Effector memory CD8-positive, alpha-beta T cell (primary cell): ENCODE measurements around the gene KNG1.
"Not testable (repeated sequence)": the region's sequence is repeated elsewhere in the genome, so short reads cannot be mapped to it uniquely, and the experiment has no call there.

ENCODE experiments used
- ATAC-seq: fragments of 150-1000 bp; cut with Tn5 transposase; replicated peaks from 2 replicates; pipeline ENCODE4 v1.10.0; 2021; ENCODE audit warnings: mild to moderate bottlenecking, moderate library complexity
- DNase-seq, 3 experiments: peaks; one replicate each; pipeline ENCODE4 v3.0.0; 2021
- H3K27ac Mint-ChIP-seq, 2 donors: one replicate each; pipeline ENCODE4 v1.8.0; 2022; ENCODE audit warnings: mild to moderate bottlenecking in 2 of 2, mixed read lengths in 2 of 2, moderate library complexity in 2 of 2
- H3K27me3 Mint-ChIP-seq, 2 donors: one replicate each; pipeline ENCODE4 v1.8.0; 2022; ENCODE audit warnings: mixed read lengths in 2 of 2
- H3K36me3 Mint-ChIP-seq: one replicate; pipeline ENCODE4 v1.8.0; 2022; ENCODE audit warnings: mild to moderate bottlenecking, moderate library complexity, mixed read lengths; ENCODE audit not compliant: insufficient read depth
- H3K4me1 Mint-ChIP-seq, 2 donors: one replicate each; pipeline ENCODE4 v1.8.0; 2022; ENCODE audit warnings: low read depth in 2 of 2, mixed read lengths in 2 of 2
- H3K4me3 Mint-ChIP-seq, 2 donors: one replicate each; pipeline ENCODE4 v1.8.0; 2022; ENCODE audit warnings: mild to moderate bottlenecking in 2 of 2, mixed read lengths in 2 of 2, moderate library complexity in 2 of 2
- H3K9me3 Mint-ChIP-seq, 2 donors: one replicate each; pipeline ENCODE4 v1.8.0; 2022; ENCODE audit warnings: mixed read lengths in 2 of 2

KNG1 gene

DNA sequence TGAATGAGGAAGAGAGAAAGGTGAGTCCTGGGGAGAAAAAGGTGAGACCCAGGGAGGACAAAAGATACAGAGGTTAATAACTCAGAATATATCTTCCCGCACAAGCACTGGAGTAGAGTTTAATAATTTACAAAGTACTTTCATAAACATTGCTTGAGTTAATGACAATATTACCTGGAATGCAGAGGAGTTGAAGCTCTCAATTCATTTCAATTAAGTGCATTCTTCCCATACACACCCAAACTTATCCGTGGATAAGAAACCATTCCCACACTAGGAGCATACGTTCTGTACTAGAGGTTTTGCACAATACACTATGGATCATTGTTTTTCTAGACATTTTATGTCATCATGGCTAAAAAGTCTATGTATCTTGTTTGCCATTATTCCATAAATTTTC lies 23.3 kb upstream of the KNG1 start:
- H3K9me3 Mint-ChIP-seq, result no peaks in the 10 kb centered on the region
- ATAC-seq, result no peak

DNA sequence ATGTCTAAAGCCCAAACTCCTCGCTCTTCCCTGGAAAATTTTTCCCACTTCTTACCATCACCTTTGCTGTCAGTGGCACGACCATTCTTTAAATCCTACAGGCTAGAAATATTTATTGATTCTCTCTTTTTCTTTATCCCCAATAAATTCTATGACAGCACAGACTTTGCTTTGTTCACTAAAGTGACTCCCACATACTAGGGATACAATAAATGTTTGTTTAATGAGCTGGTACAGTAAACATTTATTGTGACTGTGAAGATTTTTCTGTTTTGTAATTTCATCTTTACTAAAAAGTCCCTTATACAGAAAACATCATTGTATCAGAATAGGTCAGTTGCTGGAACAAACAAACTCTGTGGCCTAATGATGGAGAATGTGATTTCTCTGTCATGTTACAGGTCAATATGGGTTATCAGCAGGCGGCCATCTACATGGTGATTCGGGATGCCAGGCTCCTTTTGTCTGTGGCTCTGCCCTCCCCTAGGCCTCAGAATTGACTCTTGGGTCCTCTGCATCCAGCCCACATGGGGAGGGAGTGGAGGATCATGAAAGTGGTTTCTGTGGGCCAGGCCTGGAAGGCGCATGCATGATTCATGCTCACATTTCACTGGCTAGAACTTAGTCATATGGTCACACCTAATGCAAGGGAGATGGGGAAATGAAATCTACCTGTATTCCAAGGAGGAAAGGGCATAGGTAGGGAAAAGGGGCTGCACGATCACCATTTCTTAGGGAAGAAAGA lies 22.7 kb upstream of the KNG1 start:
- no peak overlapping the region for H3K4me3 Mint-ChIP-seq
- H3K27me3 Mint-ChIP-seq, result peaks cover 6 to 9% of the 10 kb centered on the region in 2 donors
- no peaks in the 10 kb centered on the region for H3K9me3 Mint-ChIP-seq
- H3K36me3 Mint-ChIP-seq, result no peaks in the 10 kb centered on the region
- H3K27ac Mint-ChIP-seq, result no peak overlapping the region
- ATAC-seq (no peak), DNase-seq (no peak)
- peaks cover 12 to 18% of the 10 kb centered on the region in 2 donors for H3K4me1 Mint-ChIP-seq

More for the DNA sequence above, 23.3 kb upstream of the KNG1 start:
- Mint-ChIP-seq H3K27me3 (peaks cover 6 to 9% of the 10 kb centered on the region in 2 donors), H3K36me3 (no peaks in the 10 kb centered on the region), H3K4me3 (no peak overlapping the region), H3K4me1 (peaks cover 12 to 18% of the 10 kb centered on the region in 2 donors), H3K27ac (no peak overlapping the region)
- DNase-seq, result no peak

DNA sequence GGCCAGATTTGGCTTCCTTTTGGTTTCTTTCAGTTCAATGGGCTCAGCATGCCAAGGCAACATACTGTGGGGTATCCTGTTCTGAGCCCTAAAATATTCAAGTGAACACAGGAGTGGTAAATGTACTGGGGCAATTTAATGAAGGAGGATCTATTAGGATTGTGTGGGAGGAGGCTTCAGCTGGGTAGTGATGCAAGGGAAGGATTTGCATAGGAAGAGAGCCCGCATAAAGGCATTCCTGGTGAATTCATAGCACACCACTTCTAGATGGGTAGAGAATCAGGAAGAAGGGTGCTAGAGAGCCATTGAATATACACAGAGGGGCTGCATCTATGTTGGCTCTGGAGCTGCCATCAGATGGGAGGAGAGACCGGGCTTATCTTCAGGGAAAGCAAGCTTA lies 20.6 kb upstream of the KNG1 start:
- peaks cover 7 to 9% of the 10 kb centered on the region in 2 donors for H3K4me1 Mint-ChIP-seq
- no peaks in the 10 kb centered on the region for H3K36me3 Mint-ChIP-seq
- no peaks in the 10 kb centered on the region for H3K9me3 Mint-ChIP-seq
- peaks cover 0 to 6% of the 10 kb centered on the region in 2 donors for H3K27me3 Mint-ChIP-seq
- H3K27ac Mint-ChIP-seq, result no peak overlapping the region
- no peak overlapping the region for H3K4me3 Mint-ChIP-seq
- DNase-seq, result no peak
- ATAC-seq, result no peak

DNA sequence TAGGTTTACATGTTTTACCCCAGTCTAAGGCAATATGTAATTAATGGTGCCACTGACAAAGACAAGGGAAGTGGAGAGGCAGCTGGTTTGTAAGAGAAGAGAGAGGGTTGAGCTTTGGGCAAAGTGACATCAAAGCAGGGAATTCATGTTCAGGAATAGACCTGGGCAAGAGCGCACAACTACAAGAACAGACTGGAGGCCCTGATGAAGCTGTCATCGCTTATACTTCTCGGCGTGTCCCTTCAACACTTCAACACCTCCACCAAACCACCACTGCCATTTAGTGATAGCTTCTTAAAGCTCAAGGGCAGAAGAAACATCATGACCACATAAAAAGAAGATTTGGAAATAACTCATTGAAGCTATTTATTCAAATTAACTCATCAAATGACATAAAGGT lies 19.6 kb upstream of the KNG1 start:
- H3K4me1 Mint-ChIP-seq, result peaks cover 0 to 4% of the 10 kb centered on the region in 2 donors
- ATAC-seq, result no peak
- H3K4me3 Mint-ChIP-seq, result no peak overlapping the region
- no peaks in the 10 kb centered on the region for H3K9me3 Mint-ChIP-seq
- DNase-seq, result no peak
- no peaks in the 10 kb centered on the region for H3K36me3 Mint-ChIP-seq
- no peak overlapping the region for H3K27ac Mint-ChIP-seq
- peaks cover 0 to 7% of the 10 kb centered on the region in 2 donors for H3K27me3 Mint-ChIP-seq

DNA sequence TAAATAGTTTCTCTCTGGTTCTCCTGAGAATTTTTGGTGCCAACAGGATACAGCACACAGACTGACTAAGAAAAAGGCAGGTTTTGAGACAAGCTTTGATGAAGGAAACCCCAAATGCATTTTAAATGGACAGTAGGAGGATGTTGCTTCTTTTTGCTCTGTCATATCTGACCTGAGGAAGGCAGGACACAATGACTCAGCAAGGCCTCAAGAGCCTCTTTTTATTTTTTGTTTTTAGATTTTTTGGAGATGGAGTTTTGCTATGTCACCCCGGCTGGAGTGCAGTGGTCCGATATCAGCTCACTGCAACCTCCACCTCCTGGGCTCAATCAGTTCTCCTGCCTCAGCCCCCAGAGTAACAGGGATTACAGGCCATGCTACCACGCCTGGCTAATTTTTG lies 16.9 kb upstream of the KNG1 start:
- H3K27ac Mint-ChIP-seq, result no peak overlapping the region
- DNase-seq (no peak), ATAC-seq (no peak)
- H3K9me3 Mint-ChIP-seq, result no peaks in the 10 kb centered on the region
- no peak overlapping the region for H3K4me3 Mint-ChIP-seq
- no peaks in the 10 kb centered on the region for H3K36me3 Mint-ChIP-seq
- no peaks in the 10 kb centered on the region for H3K4me1 Mint-ChIP-seq
- H3K27me3 Mint-ChIP-seq, result peaks cover 0 to 21% of the 10 kb centered on the region in 2 donors

DNA sequence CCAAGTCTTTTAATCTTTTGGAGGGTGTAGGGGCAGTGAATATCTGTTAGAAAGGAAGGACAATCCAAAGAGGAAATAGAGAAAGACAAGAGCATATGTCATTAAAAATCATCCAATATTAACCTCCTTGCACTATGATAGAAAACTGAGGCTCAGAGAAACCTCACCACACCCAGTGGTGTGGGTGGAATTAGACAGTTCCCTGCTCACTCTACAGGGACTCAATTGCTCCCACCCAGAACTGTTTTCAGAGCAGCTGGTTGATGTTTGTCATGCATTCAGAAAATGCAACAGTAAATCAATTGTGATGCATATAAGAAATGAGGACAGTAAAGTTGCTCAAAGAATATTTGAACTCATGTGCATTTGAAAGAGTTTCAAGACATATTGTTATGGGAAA lies 14.7 kb upstream of the KNG1 start:
- not testable (repeated sequence) for H3K36me3 Mint-ChIP-seq, ATAC-seq, DNase-seq, H3K9me3 Mint-ChIP-seq, H3K27ac Mint-ChIP-seq, H3K4me3 Mint-ChIP-seq
- peaks cover 4 to 31% of the 10 kb centered on the region in 2 donors for H3K27me3 Mint-ChIP-seq
- peaks cover 10 to 11% of the 10 kb centered on the region in 2 donors for H3K4me1 Mint-ChIP-seq

DNA sequence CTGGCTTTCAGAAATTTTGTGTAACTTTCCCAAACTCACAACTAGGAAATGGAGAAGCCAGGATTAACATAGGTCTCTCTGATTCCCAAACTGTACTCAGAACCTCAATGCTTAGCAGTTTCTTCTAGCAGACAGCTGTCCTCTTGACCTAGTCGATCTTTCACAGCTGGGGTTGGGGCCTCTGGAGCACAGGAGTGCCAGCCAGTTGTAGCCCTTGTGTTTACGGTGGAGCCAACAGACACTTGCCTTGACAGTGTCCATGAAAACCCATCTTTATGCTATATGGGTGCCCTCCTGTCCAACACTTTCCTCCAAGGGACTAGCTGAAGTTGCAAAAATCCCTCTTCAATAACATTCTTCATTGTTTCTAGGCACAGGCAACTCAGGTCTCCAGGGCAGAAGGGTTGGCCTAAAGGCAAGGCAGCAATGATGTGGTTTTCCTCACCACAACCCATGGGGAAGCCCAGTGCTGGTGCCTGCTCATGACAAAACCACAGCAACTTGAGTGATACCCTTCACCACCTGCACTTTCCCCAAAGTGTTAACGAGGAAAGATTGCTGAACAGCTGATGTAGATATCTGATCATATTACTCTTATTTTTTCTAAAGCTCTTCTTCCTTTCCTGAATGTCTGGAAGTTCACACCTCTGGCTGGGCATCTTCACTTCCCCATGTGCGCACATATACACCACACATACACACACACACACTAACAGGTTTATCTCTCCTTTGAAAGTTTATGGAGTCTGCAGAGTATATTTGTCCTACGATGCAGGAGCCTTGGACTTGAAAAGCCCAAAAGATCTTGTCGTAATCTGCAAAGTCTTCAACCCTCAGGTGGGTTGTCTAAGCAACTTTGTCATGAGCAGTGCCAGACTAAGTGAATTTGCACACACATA lies 11.0 kb upstream of the KNG1 start:
- no peaks in the 10 kb centered on the region for H3K36me3 Mint-ChIP-seq
- peak overlapping the region in 1 of 2 donors; percentile 31 for H3K4me3 Mint-ChIP-seq
- H3K27ac Mint-ChIP-seq, result no peak overlapping the region
- peaks cover 20 to 66% of the 10 kb centered on the region in 2 donors for H3K27me3 Mint-ChIP-seq
- H3K9me3 Mint-ChIP-seq, result no peaks in the 10 kb centered on the region
- DNase-seq, result peak; percentile 23 to 33 (median 31)
- peaks cover 10 to 11% of the 10 kb centered on the region in 2 donors for H3K4me1 Mint-ChIP-seq
- ATAC-seq, result peak; percentile 99

DNA sequence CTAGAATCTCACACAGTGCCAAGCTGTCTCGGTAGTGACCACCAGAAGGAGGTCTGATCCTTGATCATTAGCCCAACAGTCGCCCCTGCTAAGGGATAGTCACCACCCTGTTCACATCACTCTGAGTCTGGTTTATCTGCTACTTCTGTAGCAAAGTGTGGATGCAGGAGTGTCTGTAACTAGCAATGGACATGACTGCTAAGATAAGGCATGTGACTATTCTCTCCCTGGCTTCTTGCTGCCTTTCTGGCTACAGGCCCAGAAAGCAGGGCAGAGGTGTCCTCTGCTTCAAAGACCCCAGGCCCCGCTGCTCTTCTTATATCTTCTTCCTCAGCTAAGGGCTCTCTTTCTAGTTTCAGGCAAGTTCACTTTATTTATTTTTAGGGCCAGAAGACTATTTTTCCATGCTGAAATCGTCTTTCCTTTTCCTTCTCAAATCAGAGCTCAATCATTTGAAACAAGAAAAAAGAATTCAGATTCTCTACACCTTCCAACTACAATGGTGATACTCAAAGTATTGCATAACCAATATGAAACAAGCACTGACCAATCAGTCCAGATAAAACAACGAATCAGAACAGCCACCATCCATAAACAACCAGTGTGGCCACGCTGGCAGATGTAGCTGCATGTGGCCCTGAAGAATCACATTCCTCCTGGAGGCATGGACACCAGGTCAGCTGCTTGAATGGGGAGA lies 8.0 kb upstream of the KNG1 start:
- Mint-ChIP-seq H3K27me3 (peaks cover 32 to 75% of the 10 kb centered on the region in 2 donors), H3K9me3 (no peaks in the 10 kb centered on the region), H3K4me3 (no peak overlapping the region), H3K27ac (no peak overlapping the region), H3K36me3 (peaks cover 4% of the 10 kb centered on the region), H3K4me1 (peaks cover 10 to 11% of the 10 kb centered on the region in 2 donors)
- DNase-seq (no peak), ATAC-seq (no peak)

DNA sequence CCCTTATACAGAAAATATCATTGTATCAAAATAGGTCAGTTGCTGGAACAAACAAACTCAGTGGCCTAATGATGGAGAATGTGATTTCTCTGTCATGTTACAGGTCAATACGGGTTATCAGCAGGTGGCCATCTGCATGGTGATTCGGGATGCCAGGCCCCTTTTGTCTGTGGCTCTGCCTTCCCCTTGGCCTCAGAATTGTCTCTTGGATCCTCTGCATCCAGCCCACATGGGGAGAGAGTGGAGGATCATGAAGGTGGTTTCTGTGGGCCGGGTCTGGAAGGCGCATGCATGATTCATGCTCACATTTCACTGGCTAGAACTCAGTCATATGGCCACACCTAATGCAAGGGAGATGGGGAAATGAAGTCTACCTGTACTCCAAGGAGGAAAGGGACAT lies 6.5 kb upstream of the KNG1 start:
- peaks cover 32 to 64% of the 10 kb centered on the region in 2 donors for H3K27me3 Mint-ChIP-seq
- H3K36me3 Mint-ChIP-seq, H3K4me3 Mint-ChIP-seq, H3K27ac Mint-ChIP-seq, ATAC-seq, DNase-seq, H3K9me3 Mint-ChIP-seq: not testable (repeated sequence)
- peaks cover 10% of the 10 kb centered on the region in 2 donors for H3K4me1 Mint-ChIP-seq

DNA sequence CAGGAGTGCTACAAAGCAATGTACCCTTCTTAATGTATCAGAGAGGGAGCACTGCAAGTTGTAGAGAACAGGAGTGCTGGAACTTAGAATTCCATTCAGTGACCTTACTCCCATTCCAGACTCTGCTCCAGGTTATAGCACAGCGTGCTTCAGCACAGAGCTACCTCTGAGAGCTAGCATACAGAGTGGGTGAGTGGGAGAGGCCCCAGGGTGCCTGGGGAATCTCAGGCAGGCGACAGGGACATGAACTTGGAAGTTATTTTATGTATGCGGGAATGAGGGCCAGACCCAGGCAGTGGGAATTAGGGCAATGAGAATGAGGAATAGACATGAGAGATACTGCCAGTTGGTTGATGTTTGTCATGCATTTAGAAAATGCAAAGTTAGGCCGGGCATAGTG lies 3.7 kb upstream of the KNG1 start:
- ATAC-seq (no peak), DNase-seq (no peak)
- Mint-ChIP-seq H3K27me3 (peaks cover 23 to 45% of the 10 kb centered on the region in 2 donors), H3K9me3 (no peaks in the 10 kb centered on the region), H3K36me3 (peaks cover 4% of the 10 kb centered on the region), H3K27ac (no peak overlapping the region), H3K4me3 (no peak overlapping the region), H3K4me1 (no peaks in the 10 kb centered on the region)

DNA sequence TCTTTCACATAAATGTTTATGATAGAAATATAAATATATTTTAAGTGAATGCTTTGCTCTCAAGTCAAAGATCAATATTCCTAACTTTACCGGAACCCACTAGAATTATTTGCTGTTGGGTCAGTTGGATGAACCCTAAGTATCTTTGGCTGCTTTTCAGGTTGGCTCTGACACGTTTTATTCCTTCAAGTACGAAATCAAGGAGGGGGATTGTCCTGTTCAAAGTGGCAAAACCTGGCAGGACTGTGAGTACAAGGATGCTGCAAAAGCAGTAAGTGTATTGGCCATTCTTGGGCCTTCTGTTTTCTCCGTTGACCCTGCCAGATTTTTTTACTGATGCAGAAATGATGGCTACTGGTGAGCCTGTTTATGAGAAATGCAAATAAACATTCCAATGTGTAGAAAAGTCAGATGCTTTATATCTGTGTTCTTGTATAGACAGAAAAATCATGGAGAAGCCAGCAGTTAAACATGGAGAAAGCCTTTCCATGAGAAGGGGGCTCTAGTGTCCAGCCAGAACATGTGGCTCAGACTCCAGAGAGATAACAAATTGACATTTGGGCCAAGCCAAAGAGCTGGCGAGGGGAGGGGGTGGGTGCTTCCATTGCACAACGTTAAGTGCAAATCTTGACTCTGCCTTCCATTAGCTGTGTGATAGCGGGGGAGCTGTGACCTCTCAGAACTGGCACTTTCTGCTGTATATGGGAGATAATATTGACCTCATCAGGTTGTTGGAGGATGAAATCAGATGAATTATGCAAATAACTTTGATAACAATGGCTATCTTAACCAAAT lies 3.0 kb downstream of the KNG1 start:
- Mint-ChIP-seq H3K27me3 (peaks cover 0 to 5% of the 10 kb centered on the region in 2 donors), H3K4me1 (peaks cover 3 to 4% of the 10 kb centered on the region in 2 donors), H3K4me3 (no peak overlapping the region), H3K36me3 (no peaks in the 10 kb centered on the region), H3K9me3 (no peaks in the 10 kb centered on the region), H3K27ac (peak overlapping the region in 1 of 2 donors; percentile 16)
- ATAC-seq, result no peak
- DNase-seq, result no peak

DNA sequence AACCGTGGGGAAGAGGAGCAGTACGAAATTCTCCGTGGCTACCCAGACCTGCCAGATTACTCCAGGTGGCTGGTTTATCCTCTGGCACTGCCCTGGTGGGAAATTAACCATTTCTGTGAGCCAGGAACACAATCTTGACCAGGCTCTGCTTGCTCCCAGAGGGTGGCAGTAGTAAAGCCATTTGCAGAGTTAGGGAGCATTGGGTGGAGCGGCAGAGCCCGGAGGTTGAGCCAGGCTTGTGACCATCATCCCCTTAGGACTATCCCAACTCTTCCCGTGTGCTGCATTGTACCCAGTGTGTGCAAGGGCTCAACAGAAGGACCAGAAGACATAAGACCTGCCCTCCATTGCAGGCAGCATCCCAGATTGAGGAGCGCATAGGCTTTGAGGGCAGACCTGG lies 5.3 kb downstream of the KNG1 start:
- Mint-ChIP-seq H3K4me1 (peaks cover 3 to 4% of the 10 kb centered on the region in 2 donors), H3K36me3 (no peaks in the 10 kb centered on the region), H3K9me3 (no peaks in the 10 kb centered on the region), H3K27me3 (peaks cover 0 to 5% of the 10 kb centered on the region in 2 donors), H3K4me3 (no peak overlapping the region), H3K27ac (no peak overlapping the region)
- no peak for ATAC-seq
- DNase-seq, result no peak

DNA sequence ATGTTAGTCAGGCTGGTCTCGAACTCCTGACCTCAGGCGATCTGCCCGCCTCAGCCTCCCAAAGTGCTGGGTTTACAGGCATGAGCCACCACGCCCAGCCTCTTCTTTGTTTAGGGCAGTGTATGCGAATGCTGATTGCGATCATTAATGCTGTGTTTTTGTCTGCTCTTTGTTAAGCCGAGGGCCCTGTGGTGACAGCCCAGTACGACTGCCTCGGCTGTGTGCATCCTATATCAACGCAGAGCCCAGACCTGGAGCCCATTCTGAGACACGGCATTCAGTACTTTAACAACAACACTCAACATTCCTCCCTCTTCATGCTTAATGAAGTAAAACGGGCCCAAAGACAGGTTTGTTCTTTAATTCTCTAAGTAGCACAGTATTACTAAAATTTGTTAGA lies 7.8 kb downstream of the KNG1 start:
- peaks cover 3 to 4% of the 10 kb centered on the region in 2 donors for H3K4me1 Mint-ChIP-seq
- no peak overlapping the region for H3K4me3 Mint-ChIP-seq
- H3K36me3 Mint-ChIP-seq, result no peaks in the 10 kb centered on the region
- H3K27me3 Mint-ChIP-seq, result no peaks in the 10 kb centered on the region
- DNase-seq (no peak), ATAC-seq (no peak)
- no peaks in the 10 kb centered on the region for H3K9me3 Mint-ChIP-seq
- H3K27ac Mint-ChIP-seq, result no peak overlapping the region
